HepG2 (cell line): ENCODE measurements around the gene SRP14. TPM values are rescaled to one million over a fixed set of nuclear protein-coding genes. Genes with fewer than 3 reads are reported as not detected.

Source experiments
- ATAC-seq: fragments of 200-7000 bp; cut with Tn5 transposase; 3 replicates; pipeline ENCODE4 v1.9.1; 2020; ENCODE audit warnings: mild to moderate bottlenecking, moderate library complexity
- BruUV-seq: library from RNA; stranded (reverse); fragments of 400-500 nt; replicated peaks from 2 replicates; lab custom pipeline; 2021; lab: Mats Ljungman, UMichigan
- CTCF ChIA-PET: fragments of 300-600 bp; formaldehyde crosslinking; extraction: SDS; loops from one replicate; lab custom pipeline; 2021; ENCODE audit warnings: low total read pairs, inconsistent platforms, low intra/inter-chr PET ratio; lab: Yijun Ruan, JAX
- POLR2A ChIA-PET: fragments of 350-600 bp; sonication (Branson Sonifier 250); formaldehyde crosslinking; loops from one replicate; lab custom pipeline; 2020; ENCODE audit warnings: antibody characterized with exemption, inconsistent platforms; lab: Yijun Ruan, JAX
- DNase-seq: peaks from one replicate; pipeline ENCODE4 v3.0.0-alpha.2; 2015; ENCODE audit warnings: low spot score
- FAIRE-seq: peaks from 3 replicates; lab custom pipeline; 2011; peaks lifted over from hg19 to GRCh38; lab: Jason Lieb, UNC
- H2AFZ ChIP-seq: one replicate; pipeline ENCODE4 v1.6.1; 2011; ENCODE audit warnings: low read length, inconsistent platforms
- H3K27ac ChIP-seq: fragments of 300-600 bp; 3 replicates; pipeline ENCODE4 v1.8.0; 2011; ENCODE audit warnings: mixed run types, mild to moderate bottlenecking, mixed read lengths, low read length, inconsistent platforms; ENCODE audit not compliant: insufficient read depth; ENCODE audit errors: extremely low read length
- H3K27me3 ChIP-seq, 2 experiments: fragments of 200-600 bp in 1 of 2; 2 replicates in 1 of 2; 3 replicates in 1 of 2; pipeline versions ENCODE4 v1.6.0 to v1.8.0; 2011; ENCODE audit warnings: low read length in 2 of 2, mild to moderate bottlenecking in 2 of 2, moderate library complexity in 2 of 2, inconsistent platforms in 1 of 2; ENCODE audit not compliant: insufficient read depth in 2 of 2, control insufficient read depth in 1 of 2
- H3K36me3 ChIP-seq, 2 experiments: fragments of 200-600 bp in 1 of 2; replicated peaks in 1 of 2; 2 replicates in 1 of 2; 3 replicates in 1 of 2; pipeline versions ENCODE4 v1.5.1 to v1.8.0; 2011; ENCODE audit warnings: low read length in 2 of 2, inconsistent platforms in 1 of 2; ENCODE audit not compliant: insufficient read depth in 2 of 2, control insufficient read depth in 1 of 2
- H3K4me1 ChIP-seq: 2 replicates; pipeline ENCODE4 v1.5.1; 2012; ENCODE audit warnings: low read length, inconsistent platforms; ENCODE audit not compliant: insufficient read depth
- H3K4me2 ChIP-seq: 2 replicates; pipeline ENCODE4 v1.6.0; 2011; ENCODE audit warnings: low read depth, low read length, inconsistent platforms
- H3K4me3 ChIP-seq, 3 experiments: fragments of 200-600 bp in 1 of 3; sonication (generic), shearing (Covaris generic) in 1 of 3; replicated peaks in 1 of 3; 2 replicates each; pipeline ENCODE4 v1.5.1; 2011 to 2016; ENCODE audit warnings: low read length in 3 of 3, inconsistent platforms in 2 of 3, low read depth in 2 of 3, mild to moderate bottlenecking in 2 of 3, control low read depth in 1 of 3, mixed read lengths in 1 of 3; ENCODE audit not compliant: insufficient read depth in 1 of 3
- H3K79me2 ChIP-seq: one replicate; pipeline ENCODE4 v1.6.1; 2011; ENCODE audit warnings: low read length, inconsistent platforms; ENCODE audit not compliant: insufficient read depth
- H3K9ac ChIP-seq: 2 replicates; pipeline ENCODE4 v1.6.0; 2011; ENCODE audit warnings: mild to moderate bottlenecking, low read depth, low read length, inconsistent platforms; ENCODE audit not compliant: insufficient read depth
- H3K9me3 ChIP-seq: 2 replicates; pipeline ENCODE4 v1.5.1; 2012; ENCODE audit warnings: mild to moderate bottlenecking, low read length
- H4K20me1 ChIP-seq: 2 replicates; pipeline ENCODE4 v1.6.0; 2011; ENCODE audit warnings: inconsistent platforms, mild to moderate bottlenecking, low read length, moderate library complexity; ENCODE audit not compliant: insufficient read depth
- HIVEP1 ChIP-seq: sonication (generic); formaldehyde crosslinking; IDR thresholded peaks from 2 replicates; pipeline ENCODE4 v1.4.0; 2020; ENCODE audit warnings: mild to moderate bottlenecking, missing genetic modification reagents
- PRDM15 ChIP-seq: sonication (generic); formaldehyde crosslinking; IDR thresholded peaks from 2 replicates; pipeline ENCODE4 v1.4.0; 2020; ENCODE audit warnings: missing genetic modification reagents
- RFXAP ChIP-seq: sonication (generic); formaldehyde crosslinking; IDR thresholded peaks from 2 replicates; pipeline ENCODE4 v1.4.0; 2020; ENCODE audit warnings: missing genetic modification reagents, borderline replicate concordance
- TEAD3 ChIP-seq: optimal IDR thresholded peaks from 2 replicates; pipeline ENCODE3; 2016; ENCODE audit warnings: borderline replicate concordance
- ZNF124 ChIP-seq: sonication (generic); formaldehyde crosslinking; IDR thresholded peaks from 2 replicates; pipeline ENCODE4 v1.4.0; 2020; ENCODE audit warnings: missing genetic modification reagents
- ZNF337 ChIP-seq: sonication (generic); formaldehyde crosslinking; IDR thresholded peaks from 2 replicates; pipeline ENCODE4 v1.5.1; 2020; ENCODE audit warnings: missing genetic modification reagents, low read depth, mild to moderate bottlenecking, borderline replicate concordance
- WGBS: methylation state at CpG from one replicate; pipeline ENCODE4 v1.1.6; 2017; ENCODE audit warnings: low lambda C conversion rate; 5-methylcytosine and 5-hydroxymethylcytosine counted together
- in situ Hi-C: cut with HindIII; loops from 2 replicates; pipeline ENCODE4 v1.10.0; 2017; ENCODE audit warnings: low pct_unique_long_range_greater_than_20kb; ENCODE audit not compliant: extremely low pct_ligation_motif_present
- intact Hi-C: fragments of 100-400 bp; cut with micrococcal nuclease; formaldehyde crosslinking; loops from one replicate; pipeline ENCODE4 v1.10.0; 2022; ENCODE audit not compliant: unreplicated experiment
- polyA plus RNA-seq, 8 experiments: library from polyadenylated mRNA; depleted of rRNA in 3 of 8; stranded (reverse) in 7 of 8; unstranded in 1 of 8; fragments of >200 nt; fragmentation: Illumina TruSeq in 4 of 8; extraction: Trizol in 4 of 8; gene quantifications; 2 replicates each; pipeline versions ENCODE4 v1.2.1 to v1.2.3, GENCODE V29; 2011 to 2016; ENCODE audit warnings: low read depth in 4 of 8, missing spikeins in 1 of 8, mixed read lengths in 1 of 8; ENCODE audit not compliant: insufficient read depth in 1 of 8
- total RNA-seq, 5 experiments: library from RNA; depleted of rRNA; stranded (reverse); fragments of >200 nt; fragmentation: Illumina TruSeq; extraction: Trizol; gene quantifications; 2 replicates each; pipeline ENCODE4 v1.2.3, GENCODE V29; 2016; ENCODE audit warnings: low read depth in 1 of 5
- TF ChIP-seq, protein P1 (sequence below): sonication (generic); formaldehyde crosslinking; IDR thresholded peaks from 2 replicates; pipeline ENCODE4 v1.4.0; 2020; ENCODE audit warnings: missing genetic modification reagents, low read depth, mild to moderate bottlenecking, borderline replicate concordance
- TF ChIP-seq, protein P2 (sequence below): sonication (generic); formaldehyde crosslinking; IDR thresholded peaks from 2 replicates; pipeline ENCODE4 v1.5.0; 2020; ENCODE audit warnings: mild to moderate bottlenecking, missing genetic modification reagents
- TF ChIP-seq, protein P3 (sequence below): sonication (generic); formaldehyde crosslinking; IDR thresholded peaks from 2 replicates; pipeline ENCODE4 v1.4.0; 2020; ENCODE audit warnings: missing genetic modification reagents; ENCODE audit errors: not compliant biosample characterization

The SRP14 gene
- total and polyA plus RNA-seq, 2 of the 13 experiments (the other 11 are each of a cell fraction or from before 2014, with no cell fraction given): 208 to 356 TPM

GRCh38 chr15:39997639-39998038 is 41.3 kb downstream of the SRP14 start:
- DNase-seq (no peak), ATAC-seq (no peak), FAIRE-seq (no peak)
- Histone ChIP-seq H3K36me3 (peaks cover 3 to 17% of the 10 kb centered on the region in 2 experiments; a peak in 3 of 5 replicates), H3K4me2 (no peak overlapping the region), H3K9me3 (no peaks in the 10 kb centered on the region), H4K20me1 (no peaks in the 10 kb centered on the region), H2AFZ (no peak overlapping the region), H3K4me3 (no peak overlapping the region), H3K4me1 (peaks cover 22% of the 10 kb centered on the region), H3K27me3 (no peaks in the 10 kb centered on the region), H3K9ac (no peak overlapping the region), H3K79me2 (peaks cover 3% of the 10 kb centered on the region), H3K27ac (no peak overlapping the region)
- no TSS peak for BruUV-seq
- TF ChIP-seq, protein P1, sequence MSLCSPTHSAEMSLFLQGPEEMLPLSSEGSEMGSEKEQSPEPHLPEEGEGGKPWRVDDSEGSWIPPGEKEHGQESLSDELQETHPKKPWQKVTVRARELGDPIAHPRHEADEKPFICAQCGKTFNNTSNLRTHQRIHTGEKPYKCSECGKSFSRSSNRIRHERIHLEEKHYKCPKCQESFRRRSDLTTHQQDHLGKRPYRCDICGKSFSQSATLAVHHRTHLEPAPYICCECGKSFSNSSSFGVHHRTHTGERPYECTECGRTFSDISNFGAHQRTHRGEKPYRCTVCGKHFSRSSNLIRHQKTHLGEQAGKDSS (CRISPR knock-in tag): no peak
- TF ChIP-seq, protein P2, sequence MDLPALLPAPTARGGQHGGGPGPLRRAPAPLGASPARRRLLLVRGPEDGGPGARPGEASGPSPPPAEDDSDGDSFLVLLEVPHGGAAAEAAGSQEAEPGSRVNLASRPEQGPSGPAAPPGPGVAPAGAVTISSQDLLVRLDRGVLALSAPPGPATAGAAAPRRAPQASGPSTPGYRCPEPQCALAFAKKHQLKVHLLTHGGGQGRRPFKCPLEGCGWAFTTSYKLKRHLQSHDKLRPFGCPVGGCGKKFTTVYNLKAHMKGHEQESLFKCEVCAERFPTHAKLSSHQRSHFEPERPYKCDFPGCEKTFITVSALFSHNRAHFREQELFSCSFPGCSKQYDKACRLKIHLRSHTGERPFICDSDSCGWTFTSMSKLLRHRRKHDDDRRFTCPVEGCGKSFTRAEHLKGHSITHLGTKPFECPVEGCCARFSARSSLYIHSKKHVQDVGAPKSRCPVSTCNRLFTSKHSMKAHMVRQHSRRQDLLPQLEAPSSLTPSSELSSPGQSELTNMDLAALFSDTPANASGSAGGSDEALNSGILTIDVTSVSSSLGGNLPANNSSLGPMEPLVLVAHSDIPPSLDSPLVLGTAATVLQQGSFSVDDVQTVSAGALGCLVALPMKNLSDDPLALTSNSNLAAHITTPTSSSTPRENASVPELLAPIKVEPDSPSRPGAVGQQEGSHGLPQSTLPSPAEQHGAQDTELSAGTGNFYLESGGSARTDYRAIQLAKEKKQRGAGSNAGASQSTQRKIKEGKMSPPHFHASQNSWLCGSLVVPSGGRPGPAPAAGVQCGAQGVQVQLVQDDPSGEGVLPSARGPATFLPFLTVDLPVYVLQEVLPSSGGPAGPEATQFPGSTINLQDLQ (CRISPR knock-in tag): no peak
- TF ChIP-seq ZNF337 (CRISPR knock-in tag) (no peak), HIVEP1 (CRISPR knock-in tag) (no peak), RFXAP (CRISPR knock-in tag) (no peak), ZNF124 (CRISPR knock-in tag) (no peak), PRDM15 (CRISPR knock-in tag) (no peak), TEAD3 (CRISPR knock-in tag) (no peak)
- TF ChIP-seq, protein P3, sequence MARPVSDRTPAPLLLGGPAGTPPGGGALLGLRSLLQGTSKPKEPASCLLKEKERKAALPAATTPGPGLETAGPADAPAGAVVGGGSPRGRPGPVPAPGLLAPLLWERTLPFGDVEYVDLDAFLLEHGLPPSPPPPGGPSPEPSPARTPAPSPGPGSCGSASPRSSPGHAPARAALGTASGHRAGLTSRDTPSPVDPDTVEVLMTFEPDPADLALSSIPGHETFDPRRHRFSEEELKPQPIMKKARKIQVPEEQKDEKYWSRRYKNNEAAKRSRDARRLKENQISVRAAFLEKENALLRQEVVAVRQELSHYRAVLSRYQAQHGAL (CRISPR knock-in tag): no peak
- WGBS: 96% methylated on average over 6 of the region's 6 CpGs
- intact Hi-C loops (no loop called here), in situ Hi-C loops (no loop called here)
- ChIA-PET POLR2A (no interaction called here), CTCF (no interaction called here)
